Colonic mucosa (tissue), 4 donors: ENCODE data around the gene GREB1. TPM values are rescaled to one million over a fixed set of nuclear protein-coding genes. Genes with fewer than 3 reads are reported as not detected.

ENCODE experiments used
- DNase-seq: peaks from one replicate; pipeline ENCODE4 v3.0.0-alpha.2; 2020
- H3K27ac ChIP-seq: fragments of 200-600 bp; one replicate; pipeline ENCODE4 v1.8.0; 2021
- H3K27me3 ChIP-seq: fragments of 200-600 bp; one replicate; pipeline ENCODE4 v1.8.0; 2021
- H3K36me3 ChIP-seq: fragments of 200-600 bp; one replicate; pipeline ENCODE4 v1.8.0; 2021
- H3K4me1 ChIP-seq: fragments of 200-600 bp; one replicate; pipeline ENCODE4 v1.8.0; 2021; ENCODE audit warnings: mild to moderate bottlenecking
- H3K4me3 ChIP-seq: fragments of 200-600 bp; one replicate; pipeline ENCODE4 v1.8.0; 2021
- H3K9ac ChIP-seq, 2 donors: one replicate each; pipeline ENCODE4 v1.7.0; 2013; ENCODE audit warnings: control low read depth in 2 of 2, low read depth in 2 of 2, low read length in 2 of 2
- H3K9me3 ChIP-seq: fragments of 200-600 bp; one replicate; pipeline ENCODE4 v1.8.0; 2021
- intact Hi-C: fragments of 100-400 bp; cut with DNase I; formaldehyde crosslinking; loops from one replicate; pipeline ENCODE4 v1.14.1; 2022
- total RNA-seq, 2 donors: library from RNA; stranded (reverse); fragmentation: NEBNext Ultra II Directional in 1 of 2; extraction: Animal tissue kit (Norgen Biotek cat#: 25700) in 1 of 2; gene quantifications; one replicate each; pipeline ENCODE4 v1.2.1, GENCODE V29; 2021
- TF ChIP-seq, protein P1 (sequence below): fragments of 200-600 bp; IDR thresholded peaks from one replicate; pipeline ENCODE4 v1.8.0; 2022; ENCODE audit warnings: antibody characterized with exemption, mild to moderate bottlenecking
- donor health status: healthy.
- donor health status: DM: no; HTN: no; CAD: no.
- donor health status: DM: no; HTN: no; CAD: no.

Gene GREB1
- total RNA-seq, 2 donors from 2014 or later = 0.77 to 1.1 TPM

DNA sequence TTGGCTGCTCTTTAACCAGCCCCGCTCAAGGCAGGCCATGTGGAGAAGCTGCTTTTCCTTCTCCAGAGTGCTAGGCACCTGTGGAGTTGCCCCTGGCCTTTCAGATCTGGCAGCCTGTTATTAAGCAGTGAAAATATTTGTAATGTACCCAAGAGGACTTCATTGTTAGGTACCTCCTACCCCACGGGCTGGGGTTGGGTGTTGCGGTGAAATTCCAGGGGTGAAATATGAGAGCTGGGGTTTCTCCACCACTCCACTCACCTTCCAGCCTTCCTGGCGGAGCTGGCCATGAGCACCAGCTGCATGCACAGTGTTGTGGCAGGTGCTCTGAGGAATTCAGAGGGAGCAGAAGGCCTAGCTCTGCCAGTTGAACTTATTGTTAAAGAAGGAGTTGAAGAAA lies 97.0 kb downstream of the GREB1 start:
- intact Hi-C loops = no loop called here
- H3K27ac ChIP-seq = no peak overlapping the region
- DNase-seq = no peak
- H3K9ac ChIP-seq = no peak overlapping the region
- no peaks in the 10 kb centered on the region for H3K36me3 ChIP-seq
- TF ChIP-seq, protein P1, sequence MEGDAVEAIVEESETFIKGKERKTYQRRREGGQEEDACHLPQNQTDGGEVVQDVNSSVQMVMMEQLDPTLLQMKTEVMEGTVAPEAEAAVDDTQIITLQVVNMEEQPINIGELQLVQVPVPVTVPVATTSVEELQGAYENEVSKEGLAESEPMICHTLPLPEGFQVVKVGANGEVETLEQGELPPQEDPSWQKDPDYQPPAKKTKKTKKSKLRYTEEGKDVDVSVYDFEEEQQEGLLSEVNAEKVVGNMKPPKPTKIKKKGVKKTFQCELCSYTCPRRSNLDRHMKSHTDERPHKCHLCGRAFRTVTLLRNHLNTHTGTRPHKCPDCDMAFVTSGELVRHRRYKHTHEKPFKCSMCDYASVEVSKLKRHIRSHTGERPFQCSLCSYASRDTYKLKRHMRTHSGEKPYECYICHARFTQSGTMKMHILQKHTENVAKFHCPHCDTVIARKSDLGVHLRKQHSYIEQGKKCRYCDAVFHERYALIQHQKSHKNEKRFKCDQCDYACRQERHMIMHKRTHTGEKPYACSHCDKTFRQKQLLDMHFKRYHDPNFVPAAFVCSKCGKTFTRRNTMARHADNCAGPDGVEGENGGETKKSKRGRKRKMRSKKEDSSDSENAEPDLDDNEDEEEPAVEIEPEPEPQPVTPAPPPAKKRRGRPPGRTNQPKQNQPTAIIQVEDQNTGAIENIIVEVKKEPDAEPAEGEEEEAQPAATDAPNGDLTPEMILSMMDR = no peak
- no peak overlapping the region for H3K4me3 ChIP-seq
- no peaks in the 10 kb centered on the region for H3K9me3 ChIP-seq
- H3K27me3 ChIP-seq = no peaks in the 10 kb centered on the region
- H3K4me1 ChIP-seq = no peaks in the 10 kb centered on the region

DNA sequence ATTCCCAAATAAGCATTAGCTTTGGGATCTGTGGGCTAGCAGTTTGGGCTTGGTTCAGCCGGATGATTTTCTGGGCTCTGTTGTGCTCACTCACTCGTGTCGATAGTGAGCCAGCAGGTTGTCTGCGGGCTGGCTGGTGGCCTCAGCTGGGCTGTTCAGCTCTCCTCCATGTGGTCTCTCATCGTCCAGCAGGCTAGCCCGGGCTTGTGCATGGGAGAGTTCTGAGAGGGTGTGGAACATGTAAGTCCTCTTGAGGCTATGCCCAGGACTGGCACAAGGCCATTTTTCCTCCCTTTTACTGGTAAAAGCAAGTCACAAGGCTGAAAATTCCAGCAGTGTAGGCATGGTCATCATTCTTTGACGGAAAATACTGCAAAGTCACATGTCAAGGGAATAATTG lies 97.6 kb downstream of the GREB1 start:
- intact Hi-C loops = no loop called here
- no peak for DNase-seq
- TF ChIP-seq, protein P1 = no peak

GRCh38 chr2:11633923-11634478 lies 100.2 kb downstream of the GREB1 start:
- TF ChIP-seq, protein P1 = no peak
- Histone ChIP-seq H3K4me3 (no peak overlapping the region), H3K4me1 (no peaks in the 10 kb centered on the region), H3K27me3 (no peaks in the 10 kb centered on the region), H3K9ac (no peak overlapping the region), H3K9me3 (no peaks in the 10 kb centered on the region), H3K36me3 (no peaks in the 10 kb centered on the region), H3K27ac (no peak overlapping the region)
- intact Hi-C loops = no loop called here
- no peak for DNase-seq

More for the DNA sequence above, 97.6 kb downstream of the GREB1 start:
- Histone ChIP-seq H3K9ac (no peak overlapping the region), H3K9me3 (no peaks in the 10 kb centered on the region), H3K36me3 (no peaks in the 10 kb centered on the region), H3K27ac (no peak overlapping the region), H3K4me3 (no peak overlapping the region), H3K4me1 (no peaks in the 10 kb centered on the region), H3K27me3 (no peaks in the 10 kb centered on the region)

GRCh38 chr2:11634584-11634983 lies 100.7 kb downstream of the GREB1 start:
- Histone ChIP-seq H3K9ac (no peak overlapping the region), H3K27me3 (no peaks in the 10 kb centered on the region), H3K9me3 (no peaks in the 10 kb centered on the region), H3K36me3 (no peaks in the 10 kb centered on the region), H3K4me3 (no peak overlapping the region), H3K4me1 (no peaks in the 10 kb centered on the region), H3K27ac (no peak overlapping the region)
- intact Hi-C loops = no loop called here
- no peak for DNase-seq
- TF ChIP-seq, protein P1 = no peak

GRCh38 chr2:11635141-11635540 lies 101.3 kb downstream of the GREB1 start:
- TF ChIP-seq, protein P1 = no peak
- Histone ChIP-seq H3K4me3 (no peak overlapping the region), H3K4me1 (no peaks in the 10 kb centered on the region), H3K9me3 (no peaks in the 10 kb centered on the region), H3K36me3 (no peaks in the 10 kb centered on the region), H3K27me3 (no peaks in the 10 kb centered on the region), H3K9ac (no peak overlapping the region), H3K27ac (no peak overlapping the region)
- DNase-seq = no peak
- intact Hi-C loops = no loop called here
